ENCODE measurements around the gene PARK7.

GRCh38 chr1:8004803-8005573 is 43.5 kb downstream of the PARK7 start:
- TF ChIP-seq, protein P1, sequence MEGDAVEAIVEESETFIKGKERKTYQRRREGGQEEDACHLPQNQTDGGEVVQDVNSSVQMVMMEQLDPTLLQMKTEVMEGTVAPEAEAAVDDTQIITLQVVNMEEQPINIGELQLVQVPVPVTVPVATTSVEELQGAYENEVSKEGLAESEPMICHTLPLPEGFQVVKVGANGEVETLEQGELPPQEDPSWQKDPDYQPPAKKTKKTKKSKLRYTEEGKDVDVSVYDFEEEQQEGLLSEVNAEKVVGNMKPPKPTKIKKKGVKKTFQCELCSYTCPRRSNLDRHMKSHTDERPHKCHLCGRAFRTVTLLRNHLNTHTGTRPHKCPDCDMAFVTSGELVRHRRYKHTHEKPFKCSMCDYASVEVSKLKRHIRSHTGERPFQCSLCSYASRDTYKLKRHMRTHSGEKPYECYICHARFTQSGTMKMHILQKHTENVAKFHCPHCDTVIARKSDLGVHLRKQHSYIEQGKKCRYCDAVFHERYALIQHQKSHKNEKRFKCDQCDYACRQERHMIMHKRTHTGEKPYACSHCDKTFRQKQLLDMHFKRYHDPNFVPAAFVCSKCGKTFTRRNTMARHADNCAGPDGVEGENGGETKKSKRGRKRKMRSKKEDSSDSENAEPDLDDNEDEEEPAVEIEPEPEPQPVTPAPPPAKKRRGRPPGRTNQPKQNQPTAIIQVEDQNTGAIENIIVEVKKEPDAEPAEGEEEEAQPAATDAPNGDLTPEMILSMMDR (IDR thresholded peaks at IDR 0.05) = no peak
- no peak for TF ChIP-seq POLR2A (IDR thresholded peaks at IDR 0.05)

Measured in Peyer's patch (tissue), 4 donors.